ENCODE data around the gene PRKN. TPM values are rescaled to one million over a fixed set of nuclear protein-coding genes. Genes with fewer than 3 reads are reported as not detected.

The PRKN gene
- total RNA-seq, 4 donors from 2014 or later = 5.5 to 17.9 (median 6.8) TPM

DNA sequence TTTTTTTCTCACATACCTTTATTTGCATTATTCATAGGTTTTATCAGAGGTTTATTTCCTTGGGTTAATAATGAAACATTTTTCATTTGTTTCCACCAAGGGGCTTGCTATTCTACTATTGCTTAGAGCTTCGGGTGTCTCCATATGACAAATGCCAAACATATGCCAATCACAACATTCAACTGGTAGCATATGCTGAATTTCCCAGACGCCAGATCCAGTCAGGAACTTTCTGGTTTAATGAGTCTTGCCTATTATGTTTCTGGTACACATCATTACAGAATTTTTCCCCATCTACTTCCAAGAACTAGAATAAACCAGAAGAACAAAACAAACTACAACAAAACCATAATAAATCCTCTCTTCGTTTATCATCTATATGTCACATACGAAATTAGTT lies 180.7 kb downstream of the PRKN start:
- Histone ChIP-seq H3K4me1 (no peaks in the 10 kb centered on the region), H3K27ac (no peak overlapping the region), H3K9me3 (no peaks in the 10 kb centered on the region), H3K36me3 (no peaks in the 10 kb centered on the region), H3K27me3 (no peaks in the 10 kb centered on the region), H3K4me3 (no peak overlapping the region)
- 83% methylated on average over 4 of the region's 4 CpGs for WGBS, 2 donors
- no peak for DNase-seq (ENCODE audit: low spot score in 2 of 2)
- TF ChIP-seq POLR2A (IDR thresholded peaks at IDR 0.05) = no peak
- TF ChIP-seq, protein P1, sequence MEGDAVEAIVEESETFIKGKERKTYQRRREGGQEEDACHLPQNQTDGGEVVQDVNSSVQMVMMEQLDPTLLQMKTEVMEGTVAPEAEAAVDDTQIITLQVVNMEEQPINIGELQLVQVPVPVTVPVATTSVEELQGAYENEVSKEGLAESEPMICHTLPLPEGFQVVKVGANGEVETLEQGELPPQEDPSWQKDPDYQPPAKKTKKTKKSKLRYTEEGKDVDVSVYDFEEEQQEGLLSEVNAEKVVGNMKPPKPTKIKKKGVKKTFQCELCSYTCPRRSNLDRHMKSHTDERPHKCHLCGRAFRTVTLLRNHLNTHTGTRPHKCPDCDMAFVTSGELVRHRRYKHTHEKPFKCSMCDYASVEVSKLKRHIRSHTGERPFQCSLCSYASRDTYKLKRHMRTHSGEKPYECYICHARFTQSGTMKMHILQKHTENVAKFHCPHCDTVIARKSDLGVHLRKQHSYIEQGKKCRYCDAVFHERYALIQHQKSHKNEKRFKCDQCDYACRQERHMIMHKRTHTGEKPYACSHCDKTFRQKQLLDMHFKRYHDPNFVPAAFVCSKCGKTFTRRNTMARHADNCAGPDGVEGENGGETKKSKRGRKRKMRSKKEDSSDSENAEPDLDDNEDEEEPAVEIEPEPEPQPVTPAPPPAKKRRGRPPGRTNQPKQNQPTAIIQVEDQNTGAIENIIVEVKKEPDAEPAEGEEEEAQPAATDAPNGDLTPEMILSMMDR (IDR thresholded peaks at IDR 0.05) = no peak
- no peak for TF ChIP-seq EP300 (IDR thresholded peaks at IDR 0.05)

DNA sequence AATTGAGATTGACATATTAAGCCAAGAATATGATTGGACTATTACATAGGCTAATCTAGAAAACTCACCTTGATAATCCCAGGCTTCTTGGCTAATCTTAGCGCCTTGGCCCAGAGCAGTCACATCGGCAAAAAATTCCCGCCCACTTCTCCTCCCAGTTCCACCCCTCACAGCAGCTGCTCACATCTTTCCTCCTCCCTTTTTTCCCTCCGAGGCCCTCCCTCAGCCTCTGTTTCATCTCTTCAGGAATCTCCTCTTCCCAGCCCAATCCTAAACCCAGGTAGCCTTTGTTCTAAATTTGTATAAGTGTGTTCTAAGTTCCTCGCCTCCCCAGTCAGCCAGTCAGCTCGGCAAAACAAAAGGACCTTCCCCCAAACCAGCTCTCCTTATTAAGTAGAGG lies 184.3 kb downstream of the PRKN start:
- Histone ChIP-seq H3K4me3 (no peak overlapping the region), H3K4me1 (peaks cover 0 to 13% (median 0%) of the 10 kb centered on the region in 4 donors), H3K27ac (no peak overlapping the region), H3K9me3 (no peaks in the 10 kb centered on the region), H3K36me3 (no peaks in the 10 kb centered on the region), H3K27me3 (no peaks in the 10 kb centered on the region)
- DNase-seq (ENCODE audit: low spot score in 2 of 2) = no peak
- 83 to 84% methylated on average over 6 of the region's 6 CpGs for WGBS, 2 donors
- TF ChIP-seq, protein P1 (IDR thresholded peaks at IDR 0.05) = no peak
- no peak for TF ChIP-seq EP300 (IDR thresholded peaks at IDR 0.05)
- TF ChIP-seq POLR2A (IDR thresholded peaks at IDR 0.05) = no peak

DNA sequence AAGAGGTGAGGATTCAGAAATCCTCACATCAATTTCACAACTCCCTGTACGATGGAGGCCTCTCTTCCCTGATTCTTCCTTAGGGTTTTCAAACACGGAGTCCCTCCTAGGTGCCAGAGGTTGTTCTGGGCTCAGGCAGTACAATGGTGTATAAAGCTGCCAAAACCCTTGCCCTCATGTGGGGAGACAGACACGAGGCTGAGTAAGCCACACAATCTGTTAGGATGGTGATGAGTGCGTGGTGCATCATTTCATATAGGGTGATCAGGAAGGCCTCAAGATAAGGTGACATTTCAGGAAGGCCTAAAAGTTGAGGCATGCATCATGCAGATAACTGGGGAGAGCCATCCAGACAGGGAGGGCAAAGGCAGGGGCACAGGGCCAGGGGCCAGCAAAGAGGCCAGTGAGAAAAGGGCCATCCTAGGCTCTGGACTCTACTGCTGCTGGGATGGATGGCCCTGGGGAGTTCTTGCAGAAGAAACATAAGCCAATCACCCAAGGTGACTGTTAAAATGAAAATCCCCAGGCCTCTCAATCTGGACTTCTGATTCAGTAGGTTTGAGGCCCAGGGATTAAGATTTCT lies 186.5 kb downstream of the PRKN start:
- WGBS, 2 donors = 87 to 90% methylated on average over 4 of the region's 4 CpGs
- H3K27me3 ChIP-seq = no peaks in the 10 kb centered on the region
- peaks cover 0 to 13% (median 0%) of the 10 kb centered on the region in 4 donors for H3K4me1 ChIP-seq
- no peak overlapping the region for H3K4me3 ChIP-seq
- DNase-seq (ENCODE audit: low spot score in 2 of 2) = no peak
- TF ChIP-seq EP300 (IDR thresholded peaks at IDR 0.05) (no peak), POLR2A (IDR thresholded peaks at IDR 0.05) (no peak)
- TF ChIP-seq, protein P1 (IDR thresholded peaks at IDR 0.05) = no peak
- H3K27ac ChIP-seq = no peak overlapping the region
- H3K9me3 ChIP-seq = no peaks in the 10 kb centered on the region
- H3K36me3 ChIP-seq = no peaks in the 10 kb centered on the region

DNA sequence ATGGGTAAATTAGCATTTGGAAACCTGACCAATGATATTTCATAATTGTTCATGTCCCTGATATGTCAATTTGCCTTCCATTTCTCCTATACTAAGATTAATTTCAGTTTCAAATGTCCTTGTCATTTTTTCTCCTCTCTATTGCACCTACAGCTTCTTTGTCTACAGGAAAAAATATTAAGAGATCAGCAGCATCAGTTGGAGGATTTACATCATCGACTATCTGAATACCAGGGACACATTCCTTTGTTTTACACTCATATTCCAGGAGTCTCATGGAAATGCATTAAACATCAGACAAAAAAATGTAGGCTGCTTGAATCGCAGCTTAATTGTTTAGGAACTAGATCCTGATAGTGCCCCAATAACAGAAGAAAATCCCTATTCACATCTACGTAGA lies 188.2 kb downstream of the PRKN start:
- Histone ChIP-seq H3K27ac (no peak overlapping the region), H3K4me3 (no peak overlapping the region), H3K4me1 (peaks cover 0 to 13% (median 0%) of the 10 kb centered on the region in 4 donors), H3K9me3 (no peaks in the 10 kb centered on the region), H3K36me3 (no peaks in the 10 kb centered on the region), H3K27me3 (no peaks in the 10 kb centered on the region)
- no peak for DNase-seq (ENCODE audit: low spot score in 2 of 2)
- TF ChIP-seq, protein P1 (IDR thresholded peaks at IDR 0.05) = no peak
- WGBS, 2 donors = 45 to 50% methylated on average over 3 of the region's 3 CpGs

DNA sequence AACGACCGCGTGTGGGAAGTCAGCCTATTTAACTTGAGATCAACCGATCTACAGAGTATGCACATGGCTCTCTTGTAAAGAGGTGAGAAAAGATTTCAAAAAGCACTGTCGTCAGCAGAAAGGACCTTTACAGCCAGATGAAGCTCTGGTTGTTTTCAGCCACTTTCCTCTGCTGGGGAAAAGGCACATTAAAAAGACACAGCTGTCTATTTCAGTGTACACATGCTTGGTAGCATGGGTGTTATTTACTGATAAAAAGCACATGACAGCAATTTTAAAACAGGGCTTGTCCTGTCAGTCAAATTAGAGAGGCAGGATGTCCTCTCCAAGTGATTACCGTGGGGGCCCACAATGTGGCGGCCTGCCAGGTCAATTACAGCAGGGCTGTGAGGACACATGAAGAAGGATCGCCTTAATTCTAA lies 188.9 kb downstream of the PRKN start:
- WGBS, 2 donors = 27 to 34% methylated on average over 8 of the region's 8 CpGs
- H3K36me3 ChIP-seq = no peaks in the 10 kb centered on the region
- no peaks in the 10 kb centered on the region for H3K27me3 ChIP-seq
- no peaks in the 10 kb centered on the region for H3K9me3 ChIP-seq
- no peak for DNase-seq (ENCODE audit: low spot score in 2 of 2)
- no peak overlapping the region for H3K27ac ChIP-seq
- H3K4me3 ChIP-seq = no peak overlapping the region
- no peak for TF ChIP-seq EP300 (IDR thresholded peaks at IDR 0.05)
- TF ChIP-seq, protein P1 (IDR thresholded peaks at IDR 0.05) = no peak
- TF ChIP-seq POLR2A (IDR thresholded peaks at IDR 0.05) = no peak
- peaks cover 0 to 13% (median 0%) of the 10 kb centered on the region in 4 donors for H3K4me1 ChIP-seq

Measured in tibial nerve (tissue), 4 donors.